ENCODE data around the gene ABCC10. TPM values are rescaled to one million over a fixed set of nuclear protein-coding genes. Genes with fewer than 3 reads are reported as not detected.
A peak's percentile ranks its signal among the peaks of the same experiment; 100 is the strongest.
"Not testable (repeated sequence)": the region's sequence is repeated elsewhere in the genome, so short reads cannot be mapped to it uniquely, and the experiment has no call there.

ABCC10 gene, protein sequence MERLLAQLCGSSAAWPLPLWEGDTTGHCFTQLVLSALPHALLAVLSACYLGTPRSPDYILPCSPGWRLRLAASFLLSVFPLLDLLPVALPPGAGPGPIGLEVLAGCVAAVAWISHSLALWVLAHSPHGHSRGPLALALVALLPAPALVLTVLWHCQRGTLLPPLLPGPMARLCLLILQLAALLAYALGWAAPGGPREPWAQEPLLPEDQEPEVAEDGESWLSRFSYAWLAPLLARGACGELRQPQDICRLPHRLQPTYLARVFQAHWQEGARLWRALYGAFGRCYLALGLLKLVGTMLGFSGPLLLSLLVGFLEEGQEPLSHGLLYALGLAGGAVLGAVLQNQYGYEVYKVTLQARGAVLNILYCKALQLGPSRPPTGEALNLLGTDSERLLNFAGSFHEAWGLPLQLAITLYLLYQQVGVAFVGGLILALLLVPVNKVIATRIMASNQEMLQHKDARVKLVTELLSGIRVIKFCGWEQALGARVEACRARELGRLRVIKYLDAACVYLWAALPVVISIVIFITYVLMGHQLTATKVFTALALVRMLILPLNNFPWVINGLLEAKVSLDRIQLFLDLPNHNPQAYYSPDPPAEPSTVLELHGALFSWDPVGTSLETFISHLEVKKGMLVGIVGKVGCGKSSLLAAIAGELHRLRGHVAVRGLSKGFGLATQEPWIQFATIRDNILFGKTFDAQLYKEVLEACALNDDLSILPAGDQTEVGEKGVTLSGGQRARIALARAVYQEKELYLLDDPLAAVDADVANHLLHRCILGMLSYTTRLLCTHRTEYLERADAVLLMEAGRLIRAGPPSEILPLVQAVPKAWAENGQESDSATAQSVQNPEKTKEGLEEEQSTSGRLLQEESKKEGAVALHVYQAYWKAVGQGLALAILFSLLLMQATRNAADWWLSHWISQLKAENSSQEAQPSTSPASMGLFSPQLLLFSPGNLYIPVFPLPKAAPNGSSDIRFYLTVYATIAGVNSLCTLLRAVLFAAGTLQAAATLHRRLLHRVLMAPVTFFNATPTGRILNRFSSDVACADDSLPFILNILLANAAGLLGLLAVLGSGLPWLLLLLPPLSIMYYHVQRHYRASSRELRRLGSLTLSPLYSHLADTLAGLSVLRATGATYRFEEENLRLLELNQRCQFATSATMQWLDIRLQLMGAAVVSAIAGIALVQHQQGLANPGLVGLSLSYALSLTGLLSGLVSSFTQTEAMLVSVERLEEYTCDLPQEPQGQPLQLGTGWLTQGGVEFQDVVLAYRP (N-terminal part only)
- 10.2 and 17.1 TPM in 2 replicates for total RNA-seq

DNA sequence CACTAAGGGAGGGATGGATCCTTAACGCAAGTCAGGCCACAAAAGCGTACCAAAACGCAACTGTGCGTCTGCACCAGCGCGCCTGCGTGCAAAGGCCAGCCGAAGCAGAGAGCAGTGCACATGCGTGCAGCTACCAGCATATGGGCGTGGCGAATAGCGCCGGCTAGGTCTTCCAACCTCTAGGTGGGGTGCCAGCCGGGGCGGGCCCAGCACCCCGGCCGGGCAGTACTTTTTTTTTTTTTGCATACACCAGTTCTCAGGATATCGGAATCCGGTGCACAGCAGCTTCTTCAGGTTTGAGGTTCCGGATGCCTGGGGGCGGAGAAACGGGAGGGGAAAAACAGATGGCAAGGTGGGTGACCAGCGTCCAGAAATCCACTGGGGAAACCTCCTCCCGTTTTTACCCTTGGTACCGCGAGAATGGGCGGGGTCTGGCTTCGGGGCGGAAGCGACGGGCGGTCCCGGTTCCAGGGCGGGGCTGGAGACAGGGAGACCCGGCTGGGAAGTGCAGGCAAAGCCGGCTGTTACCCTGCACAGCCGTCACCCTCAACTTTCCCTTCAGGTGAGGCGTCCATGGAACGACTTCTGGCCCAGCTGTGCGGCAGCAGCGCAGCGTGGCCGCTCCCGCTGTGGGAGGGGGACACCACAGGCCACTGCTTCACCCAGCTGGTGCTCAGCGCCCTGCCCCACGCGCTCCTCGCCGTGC lies at the start of gene ABCC10:
ABCC10 (plus strand) TSS at position 136 of the 706 bp plus-strand sequence; CDS start at position 574, 438 bp downstream.
- DNase-seq (ENCODE audit: low read depth in 2 of 2): peak; percentile 94 to 95

DNA sequence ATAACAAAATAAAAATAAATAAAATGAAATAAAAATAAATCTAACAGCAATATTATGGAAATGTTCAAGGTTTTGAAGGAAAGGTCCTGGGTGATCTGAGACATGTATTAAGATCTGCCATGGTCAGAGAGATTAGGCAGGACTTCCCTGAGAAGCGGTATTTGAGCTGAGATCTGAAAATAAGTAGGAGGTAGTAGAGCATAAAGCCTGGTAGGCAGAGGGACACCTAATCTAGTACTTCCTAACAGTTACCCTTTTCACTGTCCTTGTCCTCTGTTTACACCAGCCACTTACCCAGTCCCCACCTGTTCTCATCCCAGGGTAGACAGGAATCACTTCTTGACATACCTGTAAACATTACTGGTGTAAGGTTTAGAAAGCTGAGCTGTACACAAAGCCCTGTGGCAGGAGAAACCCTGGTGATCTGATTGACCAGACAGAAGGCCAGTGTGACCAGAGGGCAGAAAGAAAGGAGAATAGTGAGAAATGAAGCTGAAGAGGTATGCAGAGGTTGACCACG lies 49.6 kb upstream of the ABCC10 start:
- no peak for DNase-seq (ENCODE audit: low read depth in 2 of 2)

DNA sequence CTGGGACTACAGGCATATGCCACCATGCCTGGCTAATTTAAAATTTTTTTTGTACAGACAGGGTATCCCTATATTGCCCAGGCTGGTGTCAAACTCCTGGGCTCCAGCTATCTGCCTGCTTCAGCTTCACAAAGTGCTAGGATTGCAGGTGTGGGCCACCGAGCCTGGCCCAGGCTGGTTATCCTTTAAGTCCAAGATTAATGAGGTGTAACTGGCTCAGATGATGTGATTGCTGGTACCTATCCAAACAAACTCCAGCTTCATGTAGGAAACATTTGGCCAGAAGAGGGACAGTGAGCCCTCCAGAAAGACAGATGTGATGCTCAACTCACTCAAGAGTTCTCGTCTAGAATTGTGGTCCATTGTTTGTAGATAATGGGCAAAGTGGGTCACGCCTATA lies 48.7 kb upstream of the ABCC10 start:
- no peak for DNase-seq (ENCODE audit: low read depth in 2 of 2)

DNA sequence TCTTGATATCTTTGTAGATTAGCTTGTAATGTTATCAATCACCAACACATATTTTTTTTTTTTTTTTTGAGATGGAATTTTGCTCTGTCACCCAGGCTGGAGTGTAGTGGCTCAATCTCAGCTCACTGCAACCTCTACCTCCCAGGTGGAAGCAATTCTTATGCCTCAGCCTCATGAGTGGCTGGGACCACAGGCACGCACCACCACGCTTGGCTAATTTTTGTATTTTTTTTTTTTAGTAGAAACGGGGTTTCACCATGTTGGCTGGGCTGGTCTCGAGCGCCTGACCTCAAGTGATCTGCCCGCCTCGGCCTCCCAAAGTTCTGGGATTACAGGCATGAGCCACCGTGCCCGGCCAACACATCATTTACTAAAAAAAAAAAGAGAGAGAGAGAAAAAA lies 46.5 kb upstream of the ABCC10 start:
- not testable (repeated sequence) for DNase-seq (ENCODE audit: low read depth in 2 of 2)

DNA sequence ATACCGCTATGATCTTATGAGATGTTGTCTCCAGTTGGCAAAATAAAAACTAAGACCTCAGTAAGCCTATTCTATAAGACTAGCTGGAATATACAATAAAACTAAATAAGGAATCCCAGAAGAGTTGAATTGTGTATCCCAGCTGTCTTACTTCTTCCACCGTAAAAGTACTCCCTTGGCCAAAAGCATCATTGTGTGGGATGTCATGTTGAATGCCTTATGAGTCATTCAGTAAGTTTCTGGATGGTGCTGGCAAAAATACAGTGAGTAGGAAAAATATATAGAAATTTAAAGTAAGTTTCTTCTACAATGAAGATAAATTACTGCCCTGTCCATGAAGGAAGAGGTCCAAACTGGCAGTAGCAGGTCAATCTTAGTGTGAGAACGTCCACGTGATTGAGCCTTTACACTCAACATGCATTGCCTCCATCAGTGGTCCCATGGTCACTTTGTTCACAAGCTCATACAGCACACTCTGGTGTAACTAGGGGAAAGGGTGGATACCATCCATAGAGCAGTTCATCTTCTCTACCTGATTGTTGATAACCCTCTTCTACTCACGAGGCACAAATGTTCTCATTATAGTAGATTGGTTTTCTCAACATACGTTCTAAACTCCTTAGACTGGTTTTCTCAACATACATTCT lies 44.2 kb upstream of the ABCC10 start:
- peak in 1 of 2 donors; percentile 33 for DNase-seq (ENCODE audit: low read depth in 2 of 2)

DNA sequence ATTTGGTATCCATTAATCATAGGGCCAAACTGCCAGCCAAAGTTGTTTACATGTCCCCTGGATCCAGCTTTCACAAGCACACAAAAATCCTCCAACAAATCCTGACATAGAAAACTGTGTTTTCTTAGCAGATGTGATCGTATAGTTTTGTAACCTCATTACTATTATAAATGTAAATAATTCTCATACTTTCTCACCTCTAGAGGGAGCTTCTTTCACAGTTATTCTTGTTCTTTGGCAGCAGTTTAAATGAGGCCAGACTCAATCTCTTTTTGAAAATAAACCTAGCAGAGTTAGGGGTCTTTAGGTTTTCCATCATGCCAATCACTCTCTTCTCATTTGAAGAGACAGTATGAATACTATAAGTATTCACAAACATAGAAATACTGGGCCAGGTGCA lies 40.8 kb upstream of the ABCC10 start:
- peak; percentile 7 to 32 for DNase-seq (ENCODE audit: low read depth in 2 of 2)

DNA sequence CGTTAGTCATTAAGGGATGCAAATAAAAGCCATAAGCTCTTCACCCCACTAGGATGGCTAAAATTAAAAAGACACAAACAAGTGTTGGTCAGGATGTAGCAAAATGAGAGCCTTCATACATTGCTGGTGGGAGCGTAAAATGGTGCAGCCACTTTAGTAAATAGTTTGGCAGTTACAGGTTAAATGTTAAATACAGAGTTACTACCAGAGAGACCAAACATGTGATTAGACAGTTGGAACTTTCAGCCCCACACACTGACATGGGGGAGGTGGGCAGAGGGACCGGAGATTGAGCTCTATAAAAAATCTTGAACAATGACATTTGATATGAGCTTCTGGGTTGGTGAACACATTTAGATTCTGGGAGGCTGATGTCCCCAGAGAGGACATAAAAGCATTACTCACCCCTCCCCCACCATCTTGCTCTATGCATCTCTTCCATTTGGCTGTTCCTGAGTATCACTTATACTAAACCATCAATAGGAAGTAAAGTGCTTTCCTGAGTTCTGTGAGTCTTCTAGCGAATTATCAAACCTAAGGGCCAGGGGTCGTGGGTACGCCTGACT lies 37.5 kb upstream of the ABCC10 start:
- DNase-seq (ENCODE audit: low read depth in 2 of 2): no peak

DNA sequence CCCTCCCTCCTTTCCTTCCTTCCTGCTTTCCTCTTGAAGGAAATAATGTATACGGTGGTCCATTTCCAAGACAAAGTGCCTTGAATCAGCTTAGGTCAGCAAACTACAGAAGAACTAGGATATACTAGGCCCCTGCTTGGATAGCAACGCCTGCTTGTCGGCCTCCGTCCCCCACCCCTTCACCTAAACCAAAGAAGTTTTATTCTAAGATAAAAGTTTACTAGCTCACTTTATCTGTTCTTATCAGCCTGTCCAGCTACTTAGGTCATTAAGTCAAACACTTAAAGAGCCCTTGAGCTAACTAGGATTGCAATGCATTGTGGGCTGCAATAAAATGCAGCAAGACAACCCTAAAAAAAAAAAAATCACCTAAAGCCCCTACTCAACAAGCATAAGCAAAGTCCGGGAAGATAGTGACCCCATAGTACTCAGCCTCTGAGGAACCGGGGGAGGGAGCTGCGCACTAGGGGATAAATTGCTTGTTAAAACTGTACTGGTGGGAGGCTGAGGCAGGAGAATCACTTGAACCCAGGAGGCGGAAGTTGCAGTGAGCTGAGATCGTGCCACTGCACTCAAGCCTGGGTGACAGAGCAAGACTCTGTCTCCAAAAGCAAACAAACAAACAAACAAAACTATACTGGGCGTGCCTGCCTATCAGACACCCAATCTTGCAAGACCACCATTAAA lies 36.4 kb upstream of the ABCC10 start:
- not testable (repeated sequence) for DNase-seq (ENCODE audit: low read depth in 2 of 2)

DNA sequence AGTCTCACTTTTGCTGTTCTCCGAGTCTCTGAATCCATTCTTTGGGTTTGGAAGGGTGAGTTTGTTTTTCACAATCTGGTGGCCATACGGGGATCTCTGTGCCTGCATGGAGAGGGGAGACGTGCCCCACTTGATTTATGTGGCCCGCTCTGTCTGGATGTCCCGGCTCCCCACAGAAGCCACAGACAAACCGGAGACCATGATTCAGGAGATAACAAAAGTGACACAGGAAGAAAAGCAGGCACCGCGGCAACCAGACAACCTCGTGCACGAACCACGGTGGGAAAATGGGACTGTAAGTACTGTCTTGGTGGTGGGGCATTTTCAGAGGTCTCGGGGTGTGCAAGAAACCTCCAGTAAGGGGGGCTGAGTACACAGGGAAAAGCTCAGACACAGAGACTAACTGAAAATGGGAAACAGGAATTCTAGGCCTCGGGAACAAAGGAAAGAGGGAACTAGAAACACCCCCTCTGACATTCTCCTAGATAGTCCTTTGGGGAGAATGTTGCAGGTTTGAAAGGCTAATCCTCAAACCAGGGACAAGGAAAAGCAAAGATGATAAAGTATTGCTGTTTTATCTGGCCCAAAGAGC lies 35.8 kb upstream of the ABCC10 start:
- no peak for DNase-seq (ENCODE audit: low read depth in 2 of 2)

DNA sequence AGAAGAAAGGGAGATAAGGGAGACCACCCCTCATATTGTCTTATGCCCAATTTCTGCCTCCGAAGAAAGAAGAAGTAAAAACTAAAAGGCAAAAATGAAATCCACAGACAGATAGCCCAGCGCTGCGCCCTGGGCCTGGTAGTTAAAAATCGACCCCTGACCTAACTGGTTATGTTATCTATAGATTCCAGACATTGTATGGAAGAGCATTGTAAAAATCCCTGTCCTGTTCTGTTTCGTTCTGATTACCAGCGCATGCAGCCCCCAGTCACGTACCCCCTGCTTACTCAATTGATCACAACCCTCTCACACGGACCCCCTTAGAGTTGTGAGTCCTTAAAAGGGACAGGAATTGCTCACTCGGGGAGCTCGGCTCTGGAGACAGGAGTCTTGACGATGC lies 34.2 kb upstream of the ABCC10 start:
- DNase-seq (ENCODE audit: low read depth in 2 of 2): not testable (repeated sequence)

DNA sequence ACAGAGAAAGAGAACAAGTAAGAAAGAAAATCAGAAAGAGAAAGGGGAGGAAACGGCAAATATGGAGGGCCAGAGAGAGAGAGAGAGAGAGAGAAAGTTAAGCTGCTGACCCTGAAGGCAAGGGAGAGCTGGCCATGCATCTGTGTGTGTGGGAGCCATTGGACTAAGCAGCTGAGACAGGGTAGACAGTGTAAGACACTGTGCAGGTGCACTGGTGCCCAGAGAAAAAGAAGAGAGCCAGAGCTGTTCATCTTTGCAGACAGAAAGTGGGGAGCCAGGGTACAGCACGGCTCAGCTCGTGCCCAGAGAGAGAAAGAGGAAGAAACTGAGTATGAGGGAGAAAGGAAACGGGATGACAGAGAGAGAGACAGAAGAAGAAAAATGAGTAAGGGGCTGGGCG lies 33.7 kb upstream of the ABCC10 start:
- DNase-seq (ENCODE audit: low read depth in 2 of 2): no peak

DNA sequence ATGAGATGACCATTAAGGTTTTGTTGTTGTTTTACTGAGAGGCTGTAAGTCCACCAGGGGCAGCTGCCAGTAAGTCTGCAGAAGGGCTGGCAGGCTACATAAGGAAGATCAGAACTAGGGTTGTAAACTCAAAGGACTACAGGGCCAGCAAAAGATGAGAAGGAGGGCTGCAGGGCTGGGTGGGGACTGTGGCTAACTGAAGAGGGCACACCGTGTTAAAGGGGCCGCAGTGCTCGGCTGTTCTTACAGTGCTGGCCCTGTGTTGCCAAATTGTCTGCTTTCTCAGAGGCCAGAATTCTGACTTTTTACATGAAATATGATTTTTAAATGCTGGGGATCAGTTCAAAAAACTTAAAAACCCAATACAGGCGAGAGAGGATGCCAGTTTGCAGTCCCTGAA lies 32.4 kb upstream of the ABCC10 start:
- no peak for DNase-seq (ENCODE audit: low read depth in 2 of 2)

DNA sequence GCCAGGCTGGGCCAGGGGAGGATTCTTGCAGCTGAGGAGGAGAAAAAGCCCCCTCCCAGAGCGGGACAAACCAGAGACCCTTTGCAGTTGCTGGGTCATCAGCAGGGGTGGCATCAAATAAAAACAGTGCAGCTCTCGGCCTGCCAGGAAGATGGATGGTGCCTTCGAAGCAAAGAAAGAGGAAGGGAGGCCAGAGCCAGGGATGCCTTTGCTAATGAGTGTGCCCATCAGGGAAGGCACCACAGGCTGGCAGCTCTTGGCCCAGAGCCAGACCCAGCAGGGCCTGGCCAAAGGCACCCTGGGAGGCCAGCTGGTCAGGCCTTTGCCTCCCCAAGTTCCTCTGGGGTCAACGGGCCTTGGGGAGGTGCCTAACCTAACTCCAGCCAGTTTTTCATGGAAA lies 31.6 kb upstream of the ABCC10 start:
- no peak for DNase-seq (ENCODE audit: low read depth in 2 of 2)

DNA sequence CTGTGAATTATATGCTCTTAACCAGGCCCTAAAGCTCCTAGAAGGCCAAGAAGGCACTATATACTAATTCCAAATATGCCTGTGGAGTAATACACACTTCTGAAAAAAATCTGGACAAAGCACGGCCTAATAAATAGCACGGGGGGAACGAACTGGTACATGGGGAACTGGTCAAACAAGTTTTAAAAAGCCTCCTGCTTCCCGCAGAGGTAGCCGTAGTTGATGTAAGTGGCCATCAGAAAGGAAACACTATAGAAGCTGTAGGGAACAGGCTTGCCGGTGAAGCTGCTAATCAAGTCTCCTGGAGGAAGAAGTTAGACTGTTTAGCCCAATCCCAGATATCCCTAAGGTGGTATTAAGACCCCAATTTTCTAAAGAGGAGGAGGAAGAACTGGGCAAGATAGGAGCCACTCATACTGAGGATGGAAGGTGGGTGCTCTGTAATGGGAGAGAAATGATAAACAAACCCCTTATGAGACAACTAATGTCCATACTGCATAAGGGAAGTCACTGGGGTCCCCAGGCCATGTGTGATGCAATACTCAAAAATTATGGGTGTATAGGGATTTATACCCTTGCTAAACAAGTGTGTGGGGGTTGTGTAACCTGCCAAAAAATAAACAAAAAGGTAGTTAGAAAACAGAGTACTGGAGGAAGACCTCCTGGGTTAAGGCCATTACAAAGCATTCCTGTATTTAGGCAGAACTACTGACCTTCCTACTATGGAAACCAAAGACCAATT lies 30.8 kb upstream of the ABCC10 start:
- no peak for DNase-seq (ENCODE audit: low read depth in 2 of 2)

DNA sequence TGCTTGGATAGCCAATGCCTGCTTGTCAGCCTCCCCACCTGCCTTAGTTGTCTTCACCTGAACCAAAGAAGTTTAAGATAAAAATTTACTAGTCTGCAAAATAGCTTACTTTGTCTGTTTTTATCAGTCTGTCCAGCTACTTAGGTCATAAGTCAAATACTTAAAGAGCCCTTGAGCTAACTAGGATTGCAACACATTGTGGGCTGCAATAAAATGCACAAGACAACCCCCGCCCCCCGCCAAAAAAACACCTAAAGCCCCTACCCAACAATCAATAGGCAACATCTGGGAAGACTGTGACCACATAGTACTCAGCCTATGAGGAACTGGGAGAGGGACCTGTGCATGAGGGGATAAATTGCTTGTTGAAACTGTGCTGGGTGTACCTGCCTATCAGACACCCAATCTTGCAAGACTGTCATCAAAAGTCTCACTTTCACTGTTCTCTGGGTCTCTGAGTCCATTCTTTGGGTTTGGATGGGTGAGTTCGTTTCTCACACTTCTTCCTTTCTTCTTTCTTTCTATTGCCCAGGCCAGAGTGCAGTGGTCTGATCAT lies 27.3 kb upstream of the ABCC10 start:
- DNase-seq (ENCODE audit: low read depth in 2 of 2): no peak

DNA sequence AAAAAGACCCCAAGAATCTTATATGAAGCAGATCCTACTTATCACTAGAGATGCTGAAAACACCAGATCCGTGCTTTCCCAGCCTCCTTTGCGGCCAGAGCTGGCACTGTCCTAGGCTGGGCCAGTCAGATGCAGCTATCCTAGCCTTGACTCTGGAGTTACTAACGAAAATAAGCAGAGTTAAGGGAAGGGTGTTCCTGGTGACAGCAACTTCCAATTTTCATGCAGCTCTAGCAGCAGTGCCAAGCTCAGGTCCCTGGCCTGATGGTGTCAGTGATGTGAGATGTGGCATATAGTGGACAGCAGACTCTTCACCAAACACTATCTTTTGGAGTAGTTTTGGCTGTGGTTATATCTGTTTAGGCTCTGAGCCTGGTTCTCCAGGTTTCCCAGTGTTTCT lies 25.6 kb upstream of the ABCC10 start:
- no peak for DNase-seq (ENCODE audit: low read depth in 2 of 2)

DNA sequence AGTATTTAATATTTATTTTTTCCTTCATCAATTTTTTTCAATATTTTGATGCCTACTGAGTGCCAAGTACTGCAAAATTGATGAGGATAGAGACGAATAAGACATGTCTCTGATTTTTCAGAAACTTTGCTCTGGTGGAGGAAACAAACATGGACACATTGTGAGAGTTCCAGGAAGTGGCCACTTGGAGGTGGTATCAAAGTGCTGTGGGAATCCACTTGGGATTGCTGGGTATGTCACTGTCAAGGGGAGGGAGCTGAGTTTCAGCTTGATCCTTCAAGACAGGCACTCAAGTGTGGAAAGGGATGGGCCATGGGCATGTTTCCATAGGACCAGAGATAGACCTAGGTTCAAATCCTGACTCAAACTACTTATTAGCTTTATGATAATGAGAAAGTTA lies 24.5 kb upstream of the ABCC10 start:
- DNase-seq (ENCODE audit: low read depth in 2 of 2): no peak

DNA sequence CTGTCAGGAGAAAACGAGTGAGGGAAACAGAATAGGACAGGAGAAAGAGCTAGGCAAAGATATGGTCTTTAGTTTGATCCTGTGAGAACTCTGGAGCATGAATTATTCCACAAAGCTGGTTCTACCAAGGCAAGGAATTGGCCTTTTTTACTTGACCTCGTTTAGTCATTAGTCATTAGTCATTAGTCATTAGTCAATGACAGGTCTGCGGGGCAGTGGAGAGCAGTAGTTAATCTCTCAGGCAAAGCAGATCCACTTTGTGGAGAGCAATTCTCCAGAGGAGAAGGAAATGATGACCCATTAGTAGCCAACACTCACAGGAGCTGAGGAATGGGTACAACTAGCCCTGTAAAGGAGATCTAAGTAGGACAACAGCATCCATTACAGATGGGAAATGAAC lies 22.0 kb upstream of the ABCC10 start:
- peak in 1 of 2 donors; percentile 71 for DNase-seq (ENCODE audit: low read depth in 2 of 2)

Measured in lung microvascular endothelial cell (primary cell).